Embryonic facial prominence (tissue), 1 donor: ENCODE results near the gene TCF4.
A peak's percentile ranks its signal among the peaks of the same experiment; 100 is the strongest.

Source experiments
- DNase-seq: peaks from one replicate; pipeline ENCODE4 v3.0.0-alpha.2; 2016; ENCODE audit errors: extremely low spot score

The TCF4 gene

GRCh38 chr18:55235094-55235461 lies 352.9 kb downstream of the TCF4 start:
- DNase-seq: no peak

GRCh38 chr18:55234366-55235093 lies 353.5 kb downstream of the TCF4 start:
- peak; percentile 66 for DNase-seq

DNA sequence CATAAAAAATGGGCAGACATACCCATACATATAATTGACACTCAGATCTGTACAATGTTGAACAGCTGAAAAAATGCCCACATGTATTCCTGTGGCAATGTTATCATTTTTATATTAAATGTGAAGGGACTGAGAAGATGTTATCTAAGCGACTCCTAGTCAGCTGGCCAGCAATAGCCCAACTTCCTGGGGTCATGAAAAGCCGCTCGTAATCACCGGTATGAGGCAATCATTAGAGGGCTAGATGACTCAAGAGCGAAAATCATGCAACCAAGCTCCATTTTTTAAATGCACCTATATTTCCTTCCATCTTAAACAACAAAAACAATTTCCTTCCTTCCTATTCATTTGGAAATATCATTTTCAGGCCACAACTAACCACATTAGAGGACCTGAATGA lies 354.1 kb downstream of the TCF4 start:
- no peak for DNase-seq

DNA sequence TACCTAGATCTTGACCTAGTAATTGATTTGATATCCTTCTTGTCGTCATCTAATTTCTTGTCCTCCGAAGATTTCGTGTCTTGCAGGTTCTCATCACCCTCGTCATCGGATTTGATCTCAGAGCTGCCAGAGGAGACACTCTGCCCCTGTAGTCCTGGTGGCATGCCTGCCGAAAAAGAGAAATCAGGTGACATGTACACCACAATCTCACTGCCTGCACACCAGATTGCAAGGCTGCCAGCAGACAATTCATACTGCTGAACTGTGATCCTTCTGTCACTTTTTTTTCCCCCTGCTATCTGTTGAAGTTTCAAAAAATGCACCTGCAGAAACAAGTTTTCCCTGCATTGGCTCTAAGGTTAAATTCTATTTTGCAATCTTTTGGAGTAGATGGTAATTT lies 355.5 kb downstream of the TCF4 start:
- DNase-seq: no peak

DNA sequence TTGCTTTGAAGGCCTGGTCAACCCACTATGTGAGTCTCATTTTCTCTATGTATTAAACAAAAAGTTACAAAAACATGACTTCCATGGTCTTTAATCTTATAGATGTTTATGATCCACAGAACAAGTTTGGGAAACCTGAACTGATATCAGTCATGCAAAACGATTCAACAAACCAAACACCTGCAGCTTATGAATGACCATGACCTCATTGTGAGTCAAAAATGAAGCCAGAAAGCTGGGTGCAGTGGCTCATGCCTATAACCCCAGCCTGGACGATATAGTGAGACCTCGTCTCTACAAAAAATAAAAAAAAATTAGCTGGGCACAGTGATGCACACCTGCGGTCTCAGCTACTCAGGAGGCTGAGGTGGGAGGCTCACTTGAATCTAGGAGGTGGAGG lies 358.3 kb downstream of the TCF4 start:
- DNase-seq: no peak

- DNase-seq: no peak
Measured at GRCh38 chr18:55228707-55229106, 359.3 kb downstream of the TCF4 start.

DNA sequence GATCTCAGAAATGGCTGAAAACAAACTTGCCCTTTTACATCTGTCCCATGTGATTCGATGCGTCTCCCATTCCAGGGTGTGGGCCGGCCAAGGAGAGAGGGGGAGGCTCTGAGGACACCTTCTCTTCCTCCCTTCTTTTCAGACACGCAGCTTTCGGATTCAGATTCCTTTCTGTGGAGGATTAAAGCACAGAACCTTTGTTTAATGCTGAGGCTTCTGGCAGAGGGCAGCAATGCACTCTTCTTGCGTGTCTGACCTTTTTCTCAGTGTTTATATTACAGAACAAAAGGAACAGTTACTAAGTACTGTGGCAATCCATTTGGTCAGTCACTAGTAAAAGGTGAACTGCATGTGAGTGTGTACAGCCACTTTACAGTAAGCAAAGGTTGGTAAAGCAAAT lies 359.8 kb downstream of the TCF4 start:
- DNase-seq: no peak

- DNase-seq: no peak
Measured at GRCh38 chr18:55227771-55228170, 360.2 kb downstream of the TCF4 start.

GRCh38 chr18:55226044-55226443 lies 361.9 kb downstream of the TCF4 start:
- DNase-seq: no peak

DNA sequence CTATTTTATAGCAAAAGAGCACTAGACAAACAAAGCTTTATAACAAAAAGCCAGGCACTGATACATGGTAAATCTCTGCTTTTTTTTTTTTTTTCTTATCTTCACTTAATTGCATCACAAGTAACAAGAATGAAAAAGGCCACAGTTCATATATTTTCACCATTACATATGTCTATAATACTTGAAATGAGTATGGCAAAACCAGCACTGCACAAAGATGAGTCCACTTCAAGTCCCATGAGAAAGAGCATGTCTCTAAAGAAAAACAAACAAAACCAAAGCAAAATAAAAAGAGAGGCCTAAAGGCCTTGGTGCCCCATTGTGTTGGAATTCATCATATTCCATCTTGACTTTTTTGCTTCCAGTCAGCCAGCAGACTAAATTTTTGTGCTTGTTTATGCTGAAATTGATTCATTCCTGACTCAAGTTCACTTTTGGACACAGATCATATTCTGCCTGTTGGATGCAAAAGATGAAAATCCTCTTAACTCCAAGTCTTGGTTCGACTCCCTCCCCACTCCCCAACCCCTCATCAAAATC lies 363.8 kb downstream of the TCF4 start:
- no peak for DNase-seq

DNA sequence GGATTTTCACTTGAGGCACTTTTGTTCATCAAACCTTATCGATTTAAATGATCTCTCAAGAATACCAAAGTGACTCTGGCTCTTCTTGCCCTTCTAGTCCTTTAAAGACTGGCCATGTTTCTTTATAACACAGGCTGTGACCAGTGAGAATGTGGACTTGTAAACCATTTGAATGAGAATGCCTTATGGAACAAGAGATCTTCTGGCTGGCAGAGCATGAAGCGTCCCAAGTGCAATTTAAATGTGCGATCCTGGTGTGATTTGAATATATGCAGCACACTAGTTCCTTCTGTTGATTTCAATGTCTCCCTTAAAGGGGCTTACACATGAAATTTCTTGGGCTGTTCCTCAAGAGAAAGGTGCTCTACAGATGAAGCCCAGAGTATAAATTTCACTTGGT lies 366.4 kb downstream of the TCF4 start:
- DNase-seq: no peak

DNA sequence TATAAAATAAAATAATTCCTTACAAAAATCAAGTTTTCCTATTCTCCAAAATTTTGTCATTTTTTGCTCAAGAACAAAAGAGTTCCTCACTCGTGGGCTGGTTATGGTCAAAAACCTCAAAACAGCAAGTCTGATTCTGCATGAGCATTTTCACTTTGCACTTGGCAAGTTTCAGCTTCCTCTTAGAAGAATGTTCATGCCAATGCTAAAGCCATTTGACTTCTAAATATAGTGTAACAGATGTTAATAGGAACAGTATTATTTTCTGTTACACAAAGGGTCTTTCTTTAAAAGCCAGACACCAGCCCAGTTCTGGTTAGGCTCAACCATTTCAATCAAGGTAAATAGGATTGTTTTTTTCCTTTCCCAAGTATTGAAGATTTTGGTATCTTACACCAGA lies 367.5 kb downstream of the TCF4 start:
- DNase-seq: no peak

- no peak for DNase-seq
Measured at GRCh38 chr18:55219823-55220222, 368.2 kb downstream of the TCF4 start.

- DNase-seq: no peak
Measured at GRCh38 chr18:55219059-55219458, 368.9 kb downstream of the TCF4 start.

DNA sequence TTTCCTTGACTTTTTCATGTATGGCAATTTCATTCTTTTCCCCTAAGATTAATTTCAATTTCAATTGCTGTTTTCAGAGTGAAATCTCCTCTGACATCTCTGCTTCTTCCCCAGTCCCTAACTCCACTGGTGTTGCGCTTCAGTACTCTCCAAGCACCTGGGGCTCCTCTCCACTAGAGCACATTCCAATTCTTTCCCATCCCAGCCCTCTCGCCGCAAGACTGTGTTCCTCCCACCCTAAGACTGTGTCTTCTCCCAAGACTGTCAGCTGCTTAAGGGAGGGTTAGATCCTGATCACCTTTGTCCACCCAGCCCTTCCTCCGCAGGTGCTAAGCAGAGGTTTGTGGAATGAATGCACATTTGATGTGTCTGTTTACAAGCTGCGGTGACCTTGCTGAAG lies 373.0 kb downstream of the TCF4 start:
- no peak for DNase-seq

DNA sequence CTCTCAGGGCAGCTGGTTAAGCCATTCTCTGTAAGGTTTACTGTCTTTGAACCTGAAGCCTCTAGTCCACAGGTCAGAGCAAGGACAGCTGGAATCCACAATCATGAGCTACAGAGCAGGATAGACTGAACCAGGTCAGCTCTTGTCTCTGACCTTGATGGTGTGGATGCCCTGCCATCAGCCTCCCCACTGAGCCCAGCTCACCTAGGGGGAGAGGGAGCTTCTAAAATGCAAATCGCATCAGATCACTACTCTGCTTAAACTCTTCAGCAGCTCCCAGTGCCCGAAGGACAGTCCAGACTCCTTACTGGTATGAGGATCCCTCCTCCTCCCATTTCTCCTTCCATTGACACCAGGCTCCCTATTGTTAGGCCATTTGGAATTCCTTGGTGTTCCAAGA lies 373.5 kb downstream of the TCF4 start:
- no peak for DNase-seq

- no peak for DNase-seq
Measured at GRCh38 chr18:55213586-55213985, 374.4 kb downstream of the TCF4 start.

DNA sequence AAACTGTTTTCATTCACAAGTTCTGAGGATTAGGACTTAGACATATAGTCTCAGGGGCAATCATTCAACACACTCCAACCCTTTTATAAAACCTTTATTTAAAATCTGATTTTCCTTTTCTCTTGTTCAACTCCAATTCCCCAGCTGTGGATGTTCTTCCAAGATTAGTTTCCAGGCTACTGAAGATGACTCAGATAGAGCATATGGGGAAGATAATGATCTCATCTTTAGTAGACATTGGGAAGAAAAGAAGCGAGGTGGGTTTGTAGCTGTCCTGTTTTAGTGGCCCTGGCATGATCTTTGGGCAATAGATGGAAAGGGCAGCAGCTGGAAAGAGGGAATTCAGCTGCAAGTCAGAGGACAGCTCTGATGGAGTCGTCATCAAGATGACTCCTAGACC lies 381.1 kb downstream of the TCF4 start:
- no peak for DNase-seq

DNA sequence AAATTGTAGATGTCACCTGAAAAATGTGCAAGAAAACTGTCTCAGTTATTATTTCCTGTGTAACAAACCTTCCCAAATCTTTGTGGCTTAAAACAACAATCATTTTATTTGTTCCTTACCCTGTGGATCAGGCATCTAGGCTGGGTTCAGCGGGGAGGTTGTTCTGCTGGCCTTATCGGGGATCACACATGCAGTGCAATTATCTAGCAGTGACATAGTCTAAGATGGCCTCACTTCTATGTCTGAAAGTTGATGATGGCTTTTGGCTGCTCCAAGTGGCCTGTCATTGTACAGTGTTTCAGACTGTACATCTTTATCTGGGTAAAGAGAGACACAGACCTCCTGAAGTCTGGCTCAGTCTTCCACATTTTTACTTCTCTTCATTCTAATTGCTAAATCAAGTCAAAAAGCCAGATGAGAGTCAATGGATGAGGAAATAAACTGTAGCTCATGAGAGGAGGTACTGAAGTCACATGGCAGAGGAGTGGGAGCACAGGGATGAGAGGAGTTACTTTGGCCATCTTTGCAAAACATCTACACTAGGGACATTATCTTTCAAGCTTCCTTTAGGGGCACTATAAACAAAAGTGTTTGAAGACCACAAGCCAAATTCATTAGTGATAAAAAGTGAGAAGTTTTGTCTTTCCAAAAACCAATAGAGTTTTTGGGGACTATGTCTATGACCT lies 385.6 kb downstream of the TCF4 start:
- no peak for DNase-seq

DNA sequence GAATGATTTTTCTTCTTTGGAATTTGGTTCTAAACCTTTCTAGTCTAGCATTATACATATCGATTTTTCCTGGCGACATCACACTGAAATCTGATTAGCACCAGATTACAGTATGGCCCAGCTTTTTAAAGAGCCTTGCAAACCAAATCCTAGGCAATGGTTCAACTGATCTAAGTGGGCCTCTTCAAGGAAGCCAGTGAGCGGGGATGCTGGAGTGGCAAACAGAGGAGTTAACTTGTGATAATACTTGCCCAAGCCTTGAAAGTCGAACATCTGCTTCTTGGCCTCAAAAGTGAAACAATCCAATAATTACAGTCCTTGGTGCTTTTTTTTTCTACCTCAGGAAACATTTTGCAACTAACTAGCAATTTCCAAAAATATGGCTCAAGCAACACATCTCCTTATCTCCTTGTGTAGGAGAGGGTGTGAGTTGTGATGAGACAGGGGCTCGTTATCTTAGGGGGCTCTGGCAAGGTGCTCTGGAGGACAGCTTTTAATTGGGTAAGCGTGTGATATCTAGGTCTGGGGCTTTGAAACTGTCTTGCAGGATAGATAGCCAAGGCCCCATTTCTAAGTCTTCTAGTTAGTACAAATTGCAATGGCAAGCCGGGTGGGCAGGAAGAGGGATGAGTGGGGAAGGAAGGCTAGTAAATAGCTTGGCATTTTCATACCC lies 388.6 kb downstream of the TCF4 start:
- no peak for DNase-seq

GRCh38 chr18:55195863-55196262 lies 392.1 kb downstream of the TCF4 start:
- no peak for DNase-seq

DNA sequence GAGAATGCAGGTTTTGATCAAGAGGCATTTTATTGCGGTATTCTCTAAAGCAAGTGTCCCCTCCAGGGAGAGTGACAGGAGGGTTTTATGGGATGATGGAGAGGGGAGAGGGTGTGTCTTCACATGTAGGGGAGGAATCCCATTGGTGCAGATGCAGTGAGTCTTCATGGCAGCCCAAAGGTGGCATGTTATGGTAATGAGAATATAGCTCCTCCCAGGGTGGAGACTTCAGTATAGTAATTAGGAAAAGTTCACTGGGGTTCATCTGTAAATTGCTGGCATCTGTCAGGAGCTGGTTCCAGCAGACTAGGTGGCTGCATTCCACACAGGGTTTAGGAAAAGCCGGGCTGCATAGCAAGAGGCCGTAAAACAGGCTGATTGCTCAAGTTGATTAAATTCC lies 398.0 kb downstream of the TCF4 start:
- DNase-seq: no peak

- no peak for DNase-seq
Measured at GRCh38 chr18:55186588-55186987, 401.4 kb downstream of the TCF4 start.
